SIG-M5 treated with dmso at 0.1 percent for 504 hours (cell line): ENCODE data around the gene TSPEAR.

Experiments used
- DNase-seq: peaks from one replicate; lab custom pipeline; 2025; ENCODE audit not compliant: unreplicated experiment; lab: John Stamatoyannopoulos, UW

The TSPEAR gene

DNA sequence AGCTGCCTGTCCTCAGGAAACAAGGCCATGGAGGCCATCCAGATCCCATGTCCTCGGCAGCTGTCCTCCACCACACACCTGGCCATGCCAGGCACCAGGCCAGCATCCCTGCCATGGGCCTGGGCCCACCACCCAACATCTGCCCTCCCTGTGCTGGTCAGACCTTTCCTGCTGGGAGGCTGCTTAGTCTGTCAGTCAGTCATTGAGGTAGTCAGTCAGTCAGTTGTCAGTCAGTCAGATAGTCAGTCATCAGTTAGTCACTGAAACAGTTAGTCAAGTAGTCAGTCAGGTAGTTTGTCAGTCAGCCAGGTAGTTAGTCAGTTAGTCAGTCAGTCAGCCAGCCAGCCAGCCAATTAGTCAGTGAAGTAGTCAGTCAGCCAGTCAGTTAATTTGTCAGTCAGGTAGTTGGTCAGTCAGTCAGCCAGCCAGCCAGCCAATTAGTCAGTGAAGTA is 188.6 kb downstream of the TSPEAR start:
- no peak for DNase-seq

DNA sequence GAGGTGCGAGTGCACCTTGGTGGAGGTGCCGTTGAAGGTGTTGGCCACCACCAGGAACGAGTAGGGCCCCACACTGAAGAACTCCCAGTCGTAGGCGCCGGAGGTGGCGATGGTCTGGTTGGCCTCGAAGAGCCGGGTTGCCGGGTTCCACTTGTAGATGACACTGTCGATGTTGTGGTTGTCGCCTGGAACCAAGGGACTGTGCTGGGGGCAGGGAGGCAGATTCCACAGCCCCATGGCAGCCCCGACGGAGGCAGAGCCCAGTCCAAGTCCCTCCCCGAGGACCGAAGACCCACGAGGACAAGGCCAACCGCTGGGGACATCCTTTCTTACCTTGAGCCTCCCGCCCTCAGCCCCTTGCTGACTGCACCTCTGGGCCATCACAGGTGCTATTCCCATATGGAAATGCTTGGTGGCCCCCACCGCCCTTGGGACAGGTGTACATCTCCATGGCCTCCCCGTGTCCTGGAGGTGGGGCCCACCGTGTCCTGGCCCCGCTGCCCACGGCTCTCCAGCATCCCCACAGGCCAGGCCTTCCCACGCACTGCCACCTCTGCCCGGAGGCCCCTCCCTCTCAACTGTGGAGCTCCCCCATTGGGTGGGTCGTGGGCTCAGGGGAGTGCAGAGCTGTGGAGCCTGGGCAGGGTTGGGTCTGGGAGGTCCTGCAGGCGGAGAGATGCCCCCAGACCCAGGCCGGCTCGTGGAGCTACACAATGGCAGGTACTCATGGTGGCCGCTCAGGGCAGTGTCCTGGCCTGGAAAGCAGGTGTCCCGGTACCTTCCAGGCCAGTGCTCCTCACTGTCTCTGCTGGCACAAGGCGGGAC is 189.2 kb downstream of the TSPEAR start:
- no peak for DNase-seq

DNA sequence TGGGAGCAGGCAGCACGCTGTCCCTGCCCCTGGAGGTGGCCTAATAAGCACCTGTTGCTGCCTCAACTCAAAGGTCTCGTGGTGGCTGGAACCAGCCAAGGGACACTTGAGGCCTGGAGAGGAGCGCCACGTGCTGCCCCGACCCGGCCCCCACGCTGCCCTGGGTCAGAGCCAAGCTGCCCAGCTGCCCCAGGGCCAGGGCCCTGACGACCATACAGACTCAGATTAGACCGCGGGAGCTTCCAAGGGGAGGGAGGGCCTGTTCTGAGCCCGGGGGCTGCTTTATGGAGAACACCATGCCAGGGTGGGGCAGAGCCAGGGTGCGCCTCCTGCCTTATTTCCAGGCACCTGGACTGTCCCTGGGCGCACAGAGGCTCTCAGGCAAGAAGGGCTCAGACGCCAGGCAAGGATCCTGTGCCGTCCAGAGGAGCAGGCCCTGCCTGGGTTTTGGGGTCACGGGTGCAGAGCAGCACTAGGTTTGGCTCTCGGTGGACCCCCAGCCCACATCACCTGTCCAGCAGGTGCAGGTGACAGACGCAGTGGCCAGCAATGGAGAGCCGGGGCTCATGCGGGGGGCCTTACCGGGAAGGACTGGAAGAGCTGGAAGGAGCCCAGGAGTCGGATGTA is 190.0 kb downstream of the TSPEAR start:
- no peak for DNase-seq

DNA sequence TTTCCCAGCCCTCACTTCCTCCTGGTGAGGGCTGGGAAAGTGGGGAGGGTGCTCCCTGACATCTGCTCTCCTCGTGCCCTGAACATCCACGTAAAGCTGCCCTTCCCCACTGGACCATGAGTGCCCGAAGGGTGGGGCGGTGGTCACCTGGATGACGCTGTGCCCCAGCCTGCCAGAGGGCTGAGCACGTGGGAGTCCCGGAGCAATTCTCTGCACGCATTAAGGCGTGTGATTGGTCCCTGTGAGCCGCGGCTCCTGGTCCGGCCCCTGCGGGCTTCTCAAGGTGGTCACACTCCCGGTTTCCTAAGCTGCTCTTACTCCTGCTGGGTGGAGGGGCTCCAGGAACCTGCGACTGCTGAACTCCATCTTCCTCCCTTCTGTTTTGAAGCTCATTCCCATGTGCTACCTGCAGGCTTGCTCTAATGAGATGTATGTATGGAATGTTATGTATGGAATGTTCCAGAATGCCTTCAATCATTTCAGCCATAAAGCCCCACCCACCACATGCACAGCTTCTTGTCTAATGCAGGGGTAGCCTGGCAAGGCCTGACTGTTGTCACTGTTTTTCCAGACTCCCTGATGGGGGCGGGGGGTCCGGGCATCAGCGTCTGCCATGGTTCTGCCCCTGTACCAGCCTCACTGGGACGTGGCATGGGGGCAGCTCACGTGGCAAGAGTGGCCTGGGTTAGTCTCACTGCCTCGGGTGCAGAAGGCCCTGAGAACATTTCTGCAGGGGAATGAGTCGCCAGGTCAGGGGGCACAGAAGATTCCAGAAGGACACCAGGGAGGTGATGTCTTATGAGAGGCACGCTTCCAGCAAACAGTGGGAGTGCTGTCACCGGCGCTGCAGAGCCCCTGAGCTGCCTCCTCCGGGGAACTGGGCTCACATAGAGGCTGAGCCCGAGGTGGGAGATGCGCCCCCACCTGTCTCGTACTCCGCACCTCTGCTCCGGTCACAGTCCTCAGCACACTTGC is 190.8 kb downstream of the TSPEAR start:
- DNase-seq = no peak

DNA sequence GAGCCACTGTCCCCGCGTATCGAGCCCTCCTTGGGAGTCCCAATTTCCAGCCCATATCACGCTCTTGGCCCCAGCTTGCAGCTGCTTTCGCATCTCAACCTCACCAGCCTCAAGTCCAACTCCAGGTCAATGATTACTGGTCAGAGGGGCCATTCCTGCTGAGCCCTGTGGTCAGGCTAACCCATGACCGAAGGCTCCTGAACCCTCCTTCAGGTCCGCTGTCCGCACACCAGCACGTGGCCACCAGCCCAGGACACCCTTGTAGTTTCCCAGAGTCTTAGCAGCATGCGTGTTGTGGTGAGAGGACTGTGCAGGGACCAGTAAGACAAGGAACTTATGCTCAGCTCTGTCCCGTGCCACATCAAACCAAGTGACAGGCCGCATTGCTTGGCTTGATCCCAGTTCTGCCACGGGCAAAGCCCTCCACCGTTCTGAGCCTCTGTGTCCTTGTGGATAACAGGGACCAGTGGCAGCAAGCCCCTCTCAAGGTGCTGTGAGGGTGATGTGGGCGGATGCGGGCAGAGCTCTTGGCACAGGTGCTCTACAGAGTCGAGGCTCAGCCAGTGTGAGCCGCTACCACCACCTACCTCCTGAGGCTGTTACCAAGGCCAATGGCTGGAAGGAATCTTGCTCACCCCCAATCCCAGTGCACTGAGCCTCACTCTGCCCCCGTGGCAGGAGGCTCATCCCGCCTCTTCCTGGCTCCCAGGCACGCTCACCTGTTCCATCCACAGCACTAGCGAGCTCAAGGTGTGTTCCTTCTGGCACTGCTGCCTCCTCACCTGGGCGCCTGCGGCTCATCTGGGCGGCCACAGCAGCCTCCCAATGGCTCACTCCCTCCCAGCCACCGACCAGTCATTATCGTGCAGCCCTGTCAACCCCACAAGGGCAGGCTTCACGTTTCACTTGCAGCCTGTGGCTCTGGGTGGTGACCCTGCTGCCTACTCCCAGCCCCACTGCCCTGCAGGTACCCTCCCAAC is 191.7 kb downstream of the TSPEAR start:
- no peak for DNase-seq

DNA sequence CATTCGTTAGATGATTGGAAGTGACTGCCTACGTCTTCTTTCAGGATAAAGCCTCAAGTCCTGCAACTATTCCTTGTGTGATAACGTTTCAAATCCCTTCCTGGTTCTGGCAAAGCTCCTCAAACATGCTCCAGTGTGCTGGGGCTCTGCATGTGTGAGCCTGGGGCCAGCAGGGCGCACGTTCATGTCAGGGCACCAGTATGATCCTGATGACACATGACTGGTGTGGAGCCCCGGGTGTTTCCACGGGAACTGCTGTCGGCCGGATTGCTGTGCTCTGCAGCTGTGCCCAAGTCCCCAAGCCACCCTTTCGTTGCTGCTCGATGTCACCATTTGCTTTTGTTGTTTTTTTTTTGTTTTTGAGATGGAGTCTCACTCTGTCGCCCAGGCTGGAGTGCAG is 192.7 kb downstream of the TSPEAR start:
- DNase-seq = no peak

DNA sequence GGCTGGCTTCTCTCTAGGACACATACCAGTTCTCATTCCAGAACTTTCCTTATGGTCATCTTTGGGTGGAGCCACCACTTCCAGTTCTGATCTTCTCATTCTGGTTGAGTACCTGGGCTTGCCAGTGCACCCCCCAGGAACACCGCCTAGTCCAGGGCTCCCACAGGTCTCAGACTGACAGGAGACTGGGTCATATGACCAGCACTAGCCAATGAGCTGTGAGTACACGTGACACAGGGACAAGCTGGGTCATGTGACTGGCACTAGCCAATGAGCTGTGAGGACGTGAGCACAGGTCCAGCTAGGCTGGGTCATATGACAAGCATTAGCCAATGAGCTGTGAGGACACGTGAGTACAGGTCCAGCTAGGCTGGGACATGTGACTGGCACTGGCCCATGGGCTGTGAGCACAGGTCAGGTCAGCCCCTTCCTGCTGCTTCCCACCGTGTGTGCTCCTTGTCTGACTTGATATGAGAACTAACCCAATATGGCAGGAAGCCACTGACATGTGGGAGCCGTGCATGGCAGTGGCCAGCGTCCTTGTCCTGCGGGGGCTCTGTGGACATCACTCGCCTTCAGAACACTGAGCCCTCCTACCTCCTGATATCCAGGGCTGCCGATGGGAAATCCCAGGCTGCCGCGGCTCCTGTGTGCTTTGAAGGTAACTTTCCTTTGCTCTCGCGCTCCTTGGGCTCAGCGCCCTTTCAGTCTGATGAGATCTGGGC is 194.0 kb downstream of the TSPEAR start:
- no peak for DNase-seq

DNA sequence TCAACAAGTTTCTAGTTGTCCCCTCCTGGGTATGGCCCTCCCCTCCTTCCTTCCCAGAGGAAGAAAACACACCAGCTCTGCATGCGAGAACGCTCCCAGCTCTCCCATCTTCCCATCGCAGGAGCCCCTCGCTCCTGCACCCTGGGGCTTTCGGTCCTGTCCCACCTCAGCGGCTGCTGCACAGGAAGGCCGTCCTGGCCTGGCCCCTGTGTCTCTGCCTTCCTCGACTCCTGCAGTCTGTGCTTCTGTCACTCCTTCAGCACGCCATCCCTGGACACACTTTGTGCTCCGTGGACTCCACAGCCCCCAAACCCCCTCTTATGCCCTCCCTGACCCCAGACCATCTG is 194.6 kb downstream of the TSPEAR start:
- DNase-seq = no peak

DNA sequence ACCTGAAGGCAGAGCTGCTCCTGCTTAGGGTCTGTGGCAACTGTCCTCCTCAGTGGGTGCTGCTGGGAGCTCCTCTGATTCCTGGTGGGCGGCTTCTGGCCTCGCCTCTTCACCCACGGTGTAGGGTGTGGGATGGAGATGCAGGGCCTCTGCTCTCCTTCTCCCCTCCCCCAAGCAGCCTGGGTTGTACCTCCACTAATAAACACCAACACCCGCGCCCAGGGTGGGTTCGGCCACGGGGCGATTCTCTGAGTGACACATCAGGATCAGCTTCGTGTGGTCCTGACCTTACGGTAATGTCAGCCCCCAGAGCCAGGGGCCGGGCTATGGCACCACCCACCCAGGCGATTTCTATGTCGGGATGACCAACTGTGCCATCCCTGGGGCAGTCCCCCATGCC is 195.0 kb downstream of the TSPEAR start:
- DNase-seq = no peak

DNA sequence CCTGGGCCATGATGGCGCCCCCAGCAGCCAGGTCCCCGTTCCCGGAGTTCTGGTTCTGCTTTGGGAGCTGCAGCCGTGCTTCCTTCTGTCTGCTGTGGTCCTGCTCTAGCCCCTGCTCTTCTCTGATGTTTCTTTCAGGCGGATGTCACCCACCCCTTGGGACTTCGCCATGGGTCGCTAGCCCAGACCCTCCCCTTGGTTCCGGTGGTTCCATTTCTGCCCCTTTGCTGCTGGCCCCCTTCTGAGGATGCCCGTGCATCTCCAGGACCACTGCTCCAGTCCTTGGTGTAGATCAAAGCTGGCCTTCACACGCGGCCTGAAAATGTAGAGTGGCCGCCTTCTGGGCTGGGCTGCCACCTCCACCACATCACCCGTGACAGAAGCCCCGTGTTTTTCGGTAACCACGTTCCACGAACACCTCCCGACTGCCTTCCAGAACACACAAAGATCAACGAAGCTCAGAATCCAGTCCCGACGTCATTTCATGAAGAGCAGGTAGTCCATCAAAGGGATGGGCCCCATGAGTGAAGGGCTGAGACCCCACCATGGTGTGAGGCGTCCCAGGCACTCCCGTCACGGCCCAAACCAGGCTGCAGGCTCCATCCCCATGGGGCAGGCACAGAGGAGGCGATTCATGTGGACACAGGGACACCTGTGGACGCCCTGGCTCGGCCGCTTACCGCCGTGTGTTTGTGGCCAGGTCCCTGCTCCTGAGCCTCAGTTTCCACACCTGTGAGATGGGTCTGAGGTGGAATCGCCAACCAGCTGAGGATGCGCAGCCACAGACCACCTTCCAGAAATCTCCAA is 195.8 kb downstream of the TSPEAR start:
- no peak for DNase-seq

DNA sequence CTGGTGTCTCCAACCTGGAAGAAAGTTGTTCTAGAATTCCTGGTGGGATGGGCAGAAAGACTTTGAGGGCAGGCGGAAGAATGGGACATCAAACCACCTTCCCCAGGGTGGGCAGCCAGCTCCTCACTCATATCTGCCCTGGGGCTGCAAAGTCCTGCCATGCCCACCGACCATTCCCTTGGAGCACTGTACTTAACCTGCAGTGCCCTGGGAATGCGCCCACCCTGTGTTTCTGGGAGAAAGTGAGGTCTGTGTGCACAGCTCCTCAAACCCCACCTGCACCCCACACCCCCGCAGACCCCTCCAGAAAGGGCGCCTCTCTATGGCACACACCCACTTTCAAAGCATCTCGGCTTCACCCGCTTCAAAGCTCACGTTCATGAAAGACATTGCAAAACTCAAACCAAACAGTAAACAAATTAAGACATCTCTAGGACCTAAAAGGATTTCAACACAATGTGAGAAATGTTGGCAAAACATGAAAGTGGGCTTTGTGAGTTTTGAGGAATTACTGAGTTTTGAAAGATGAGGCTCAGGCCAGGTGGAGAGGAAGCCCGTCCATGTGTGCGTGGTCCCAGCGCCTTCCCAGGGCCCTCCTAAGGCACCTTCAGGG is 196.5 kb downstream of the TSPEAR start:
- DNase-seq = peak; percentile 8

DNA sequence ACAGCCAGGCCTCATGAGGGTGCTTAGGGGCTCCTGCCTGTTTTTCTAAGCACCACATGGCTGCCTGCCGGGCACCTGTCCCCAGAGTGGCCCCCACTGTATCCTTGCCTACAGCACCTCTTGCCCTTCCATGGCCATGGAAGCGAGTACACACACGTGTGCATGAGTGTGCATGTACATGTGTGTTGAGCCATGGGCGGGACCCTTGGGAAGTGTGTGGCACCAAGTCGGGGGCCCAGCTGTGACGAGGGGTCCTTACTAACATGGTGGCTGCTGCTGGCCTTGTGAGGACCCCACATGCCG is 197.2 kb downstream of the TSPEAR start:
- DNase-seq = no peak

DNA sequence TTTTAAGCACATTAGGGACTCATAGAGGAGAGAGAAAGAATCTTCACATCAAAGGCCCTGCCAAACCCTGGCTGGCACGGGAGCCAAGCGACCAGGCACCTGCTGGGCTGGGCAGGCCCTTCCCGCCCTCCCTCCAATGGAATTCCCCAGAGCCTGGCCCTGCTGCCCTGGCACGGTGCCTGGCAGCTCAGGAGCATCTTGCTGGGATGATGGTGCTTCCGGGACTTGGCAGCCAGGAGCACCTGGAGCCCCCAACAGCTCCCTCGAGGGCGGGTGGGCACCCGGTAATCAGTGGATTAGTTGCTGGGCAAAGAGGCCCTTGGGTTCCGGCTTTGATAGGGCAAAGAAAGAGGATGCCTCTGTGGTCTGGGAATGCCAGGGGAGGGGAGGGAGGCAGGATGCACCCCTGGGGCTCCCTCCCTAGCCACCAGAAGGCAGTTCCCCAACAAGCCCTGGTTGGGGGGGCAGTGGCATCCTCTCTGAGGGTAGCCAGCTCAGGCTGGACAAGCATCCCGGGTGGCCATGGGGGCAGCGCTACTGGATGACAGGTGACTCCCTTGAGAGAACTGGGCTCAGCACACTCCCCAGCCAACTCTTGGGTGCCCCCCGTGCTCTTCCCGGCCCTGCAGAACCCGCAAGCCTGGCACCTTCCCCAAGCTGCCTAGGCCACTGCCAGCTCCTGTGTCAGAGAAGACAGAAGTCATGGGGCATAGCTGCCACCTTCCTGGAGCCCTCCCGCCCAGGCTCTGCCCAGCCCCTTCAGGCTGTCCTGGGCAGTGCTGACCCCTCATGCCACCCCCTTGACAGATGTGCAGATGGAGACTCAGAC is 197.8 kb downstream of the TSPEAR start:
- DNase-seq = no peak

DNA sequence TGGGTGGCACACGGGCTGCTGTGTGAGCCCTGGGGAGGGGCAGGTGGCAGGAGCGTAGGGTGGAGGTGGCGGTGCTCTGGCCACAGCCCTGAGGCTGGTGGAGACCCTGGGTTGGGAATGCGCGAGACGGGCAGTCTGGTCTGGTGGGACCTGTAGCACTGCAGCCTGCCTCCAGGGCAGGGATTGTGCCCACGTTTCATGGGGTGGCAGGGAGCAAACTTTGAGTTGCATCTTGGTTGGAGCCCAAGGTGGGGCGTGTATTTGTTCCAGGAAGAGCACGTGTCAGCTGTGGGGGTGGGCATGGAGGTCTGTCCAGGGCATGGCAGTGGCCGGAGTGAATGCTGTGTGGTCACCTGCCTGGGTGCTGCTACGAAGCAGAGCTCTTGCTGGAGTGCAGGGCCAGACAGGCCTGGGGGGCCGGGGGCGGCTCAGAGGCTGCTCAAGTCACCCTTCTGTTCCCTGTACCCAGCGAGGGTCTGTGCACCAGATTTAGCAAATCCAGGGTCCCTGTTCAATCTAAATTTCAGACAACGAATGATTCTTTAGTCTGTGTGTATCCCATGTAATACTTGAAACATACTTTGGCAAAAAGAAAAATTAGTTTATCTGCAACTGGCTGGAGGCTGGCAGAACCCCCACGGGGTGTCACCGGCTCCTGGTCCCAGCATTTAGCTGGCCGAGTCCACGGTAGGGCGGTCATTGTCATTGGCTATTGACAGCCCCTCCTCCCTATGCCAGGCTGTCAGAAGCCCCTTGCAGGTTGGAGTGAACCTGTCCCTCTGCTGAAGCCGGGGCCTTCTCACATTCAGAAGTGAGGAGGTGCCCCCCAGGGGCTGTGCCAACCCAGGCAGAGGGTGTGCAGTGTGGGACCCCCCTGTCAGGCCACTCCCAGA is 198.6 kb downstream of the TSPEAR start:
- DNase-seq = no peak

DNA sequence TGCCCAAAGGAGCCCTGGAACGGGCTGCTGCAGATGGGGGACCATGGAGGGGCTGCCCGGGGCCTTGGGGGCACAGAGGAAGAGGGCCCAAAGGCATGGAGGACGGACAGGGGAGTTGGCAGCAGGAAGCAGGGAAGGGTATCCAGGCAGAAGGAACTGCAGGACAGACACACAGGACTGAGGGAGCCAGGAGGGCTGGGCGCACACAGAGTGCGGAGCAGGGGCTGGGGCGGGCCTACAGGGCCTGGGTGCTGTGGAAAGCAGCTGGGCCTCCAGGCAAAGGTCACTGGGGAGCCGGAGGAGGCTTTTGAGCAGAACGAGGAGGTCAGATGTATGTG is 199.5 kb downstream of the TSPEAR start:
- no peak for DNase-seq

DNA sequence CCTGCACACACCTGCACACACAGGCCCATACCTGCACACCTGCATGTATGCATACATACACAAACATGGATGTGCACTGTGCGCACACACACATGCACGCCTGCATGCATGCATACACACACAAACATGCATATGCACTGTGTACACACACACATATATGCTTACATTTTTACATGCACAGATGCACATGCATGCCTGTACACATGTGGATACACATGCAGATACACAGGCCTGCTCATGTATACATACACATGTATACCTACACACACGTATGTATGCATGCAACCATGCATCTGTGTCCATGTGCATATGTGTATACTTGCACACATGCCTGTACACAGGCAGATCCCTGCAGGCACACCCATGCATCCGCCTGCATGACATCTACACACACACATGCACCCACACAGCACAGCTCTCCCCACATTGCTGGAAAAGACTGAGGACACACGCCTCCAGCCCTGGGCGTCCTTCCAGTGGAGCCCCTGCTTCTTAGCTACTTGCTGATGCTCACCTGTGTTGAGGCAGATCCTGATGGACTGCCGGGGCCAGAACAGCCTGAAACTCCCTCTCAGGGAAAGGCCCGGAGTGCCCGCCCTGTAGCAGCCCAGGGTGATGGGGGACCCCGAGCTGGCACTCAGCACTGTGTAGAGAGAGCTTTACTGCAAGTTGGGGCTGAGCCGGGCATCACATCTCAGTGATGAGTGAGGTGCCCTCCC is 200.0 kb downstream of the TSPEAR start:
- no peak for DNase-seq
